ENCODE results near the gene CHERP. TPM values are rescaled to one million over a fixed set of nuclear protein-coding genes. Genes with fewer than 3 reads are reported as not detected.

Gene CHERP
- total and polyA plus RNA-seq, 8 donors, result 11.0 to 26.8 (median 17.2) TPM

DNA sequence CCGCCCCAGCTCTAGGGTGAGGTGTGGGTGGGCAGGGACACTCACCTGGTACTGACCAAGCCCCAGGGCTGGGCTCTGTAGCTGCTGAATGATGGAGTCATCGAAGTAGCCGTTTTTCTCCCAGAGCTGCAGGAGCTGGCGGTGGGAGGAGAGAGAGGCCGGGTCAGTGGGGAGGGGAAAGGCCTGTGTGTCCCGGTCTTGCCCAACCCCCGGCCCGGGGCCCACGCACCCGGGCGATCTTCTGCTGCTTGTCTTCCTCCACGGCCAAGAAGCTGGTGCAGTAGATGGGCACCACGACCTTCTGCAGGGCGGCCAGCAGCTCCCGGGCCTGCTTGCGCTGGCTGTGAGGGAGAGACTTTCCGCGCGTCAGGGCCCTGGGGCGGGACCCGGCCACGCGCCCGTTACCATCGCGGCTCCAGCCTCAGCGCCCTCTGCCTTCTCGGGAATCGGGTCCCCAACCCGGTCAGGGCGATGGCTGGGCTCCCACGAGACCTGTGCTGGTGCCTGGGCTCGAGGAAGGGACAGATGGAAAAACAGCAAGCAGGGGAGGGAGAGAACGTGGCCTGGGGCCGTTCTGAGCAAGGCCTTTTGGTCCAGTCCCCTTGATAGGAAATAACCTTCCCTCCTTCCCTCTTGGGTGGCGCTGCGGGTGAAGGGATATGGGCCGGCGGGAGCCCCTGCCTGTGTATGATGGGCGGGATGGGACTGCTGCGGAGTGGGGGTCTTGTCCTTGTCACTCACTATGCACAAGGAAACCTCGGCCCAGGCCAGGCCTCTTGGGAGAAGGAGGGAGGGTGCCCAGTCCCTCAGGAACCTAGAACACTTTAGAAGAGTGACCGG is 11.5 kb downstream of the CHERP start:
- ATAC-seq (no peak), DNase-seq (peak in 1 of 6 donors; percentile 72), FAIRE-seq (no peak)
- H3K9me3 ChIP-seq, result no peaks in the 10 kb centered on the region
- H3K4me1 ChIP-seq, result no peaks in the 10 kb centered on the region
- H3K36me3 ChIP-seq, result peaks cover 14 to 94% (median 83%) of the 10 kb centered on the region in 3 donors
- WGBS, 2 donors, result 91 to 94% methylated on average over 41 to 43 of the region's 43 CpGs
- no peak overlapping the region for H3K4me3 ChIP-seq
- TF ChIP-seq, protein P1, sequence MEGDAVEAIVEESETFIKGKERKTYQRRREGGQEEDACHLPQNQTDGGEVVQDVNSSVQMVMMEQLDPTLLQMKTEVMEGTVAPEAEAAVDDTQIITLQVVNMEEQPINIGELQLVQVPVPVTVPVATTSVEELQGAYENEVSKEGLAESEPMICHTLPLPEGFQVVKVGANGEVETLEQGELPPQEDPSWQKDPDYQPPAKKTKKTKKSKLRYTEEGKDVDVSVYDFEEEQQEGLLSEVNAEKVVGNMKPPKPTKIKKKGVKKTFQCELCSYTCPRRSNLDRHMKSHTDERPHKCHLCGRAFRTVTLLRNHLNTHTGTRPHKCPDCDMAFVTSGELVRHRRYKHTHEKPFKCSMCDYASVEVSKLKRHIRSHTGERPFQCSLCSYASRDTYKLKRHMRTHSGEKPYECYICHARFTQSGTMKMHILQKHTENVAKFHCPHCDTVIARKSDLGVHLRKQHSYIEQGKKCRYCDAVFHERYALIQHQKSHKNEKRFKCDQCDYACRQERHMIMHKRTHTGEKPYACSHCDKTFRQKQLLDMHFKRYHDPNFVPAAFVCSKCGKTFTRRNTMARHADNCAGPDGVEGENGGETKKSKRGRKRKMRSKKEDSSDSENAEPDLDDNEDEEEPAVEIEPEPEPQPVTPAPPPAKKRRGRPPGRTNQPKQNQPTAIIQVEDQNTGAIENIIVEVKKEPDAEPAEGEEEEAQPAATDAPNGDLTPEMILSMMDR (IDR thresholded peaks at IDR 0.05), result no peak
- no peak overlapping the region for H3K27ac ChIP-seq
- intact Hi-C loops (cut with DNase I), result no loop called here
- H3K27me3 ChIP-seq, result no peaks in the 10 kb centered on the region

DNA sequence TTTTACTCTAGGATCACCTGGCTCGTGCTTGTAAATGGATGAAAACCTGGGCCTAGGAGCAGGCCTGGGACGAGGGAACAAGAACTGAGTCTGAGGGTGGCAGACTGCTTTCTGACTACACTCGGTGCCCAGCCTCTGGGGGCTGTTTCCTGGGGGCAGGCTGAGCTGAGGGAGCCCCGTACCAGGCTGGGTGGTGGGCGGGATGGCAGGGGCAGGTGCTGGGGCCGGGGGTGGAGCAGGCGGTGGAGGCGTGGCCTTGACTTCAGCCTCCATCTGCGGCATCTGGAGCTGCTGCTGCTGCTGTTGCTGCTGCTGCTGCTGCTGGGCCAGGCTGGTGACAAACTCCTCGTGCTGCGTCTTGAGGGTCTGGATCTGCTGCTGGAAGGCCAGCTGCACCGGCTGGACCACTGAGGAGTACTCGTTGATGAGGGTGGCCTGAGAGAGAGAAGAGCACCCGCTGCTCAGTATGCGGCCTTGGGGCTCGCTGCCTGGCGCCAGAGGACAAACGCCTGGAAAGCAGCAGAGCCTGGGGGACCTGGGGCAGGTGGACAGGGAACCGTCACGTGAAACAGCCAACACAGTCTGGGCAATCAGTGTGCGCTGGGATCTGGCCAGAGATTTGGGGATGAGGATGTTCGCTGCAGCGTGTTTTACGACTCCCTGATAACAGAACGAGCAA is 12.6 kb downstream of the CHERP start:
- no peak overlapping the region for H3K27ac ChIP-seq
- intact Hi-C loops (cut with DNase I), result no loop called here
- no peaks in the 10 kb centered on the region for H3K4me1 ChIP-seq
- no peak overlapping the region for H3K4me3 ChIP-seq
- FAIRE-seq, result no peak
- no peaks in the 10 kb centered on the region for H3K9me3 ChIP-seq
- H3K27me3 ChIP-seq, result no peaks in the 10 kb centered on the region
- WGBS, 2 donors, result 87 to 91% methylated on average over 25 of the region's 25 CpGs
- DNase-seq, result peak in 1 of 6 donors; percentile 55
- ATAC-seq, result no peak
- TF ChIP-seq, protein P1 (IDR thresholded peaks at IDR 0.05), result no peak
- H3K36me3 ChIP-seq, result peaks cover 15 to 94% (median 88%) of the 10 kb centered on the region in 3 donors

DNA sequence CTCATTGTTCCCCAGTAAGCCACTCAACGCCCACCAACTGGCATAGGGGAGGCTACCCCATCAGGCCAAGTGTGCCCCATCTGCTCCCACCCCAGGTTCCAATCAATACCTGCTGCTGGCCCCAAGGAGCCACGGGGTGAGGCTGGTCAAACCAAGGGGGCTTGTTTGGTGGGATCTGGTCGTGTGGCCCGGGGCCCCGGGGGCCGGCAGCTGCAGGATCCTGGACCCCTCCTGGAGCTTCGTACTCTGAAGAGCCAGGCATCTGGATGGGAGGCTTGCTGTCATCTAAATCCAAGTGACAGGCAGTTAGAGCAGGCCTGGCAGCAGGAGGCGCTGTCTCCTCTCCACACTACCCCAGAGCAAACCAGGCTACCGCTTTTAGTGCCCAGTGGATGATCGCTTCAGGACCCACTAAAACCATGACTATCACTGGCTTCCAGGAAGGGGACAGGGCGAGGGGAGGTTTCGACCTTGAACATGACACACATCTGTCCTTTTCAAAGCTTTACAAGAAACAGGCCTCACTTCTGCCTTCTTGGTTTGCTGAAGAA is 14.2 kb downstream of the CHERP start:
- Histone ChIP-seq H3K36me3 (peaks cover 19 to 89% (median 89%) of the 10 kb centered on the region in 3 donors), H3K4me1 (no peaks in the 10 kb centered on the region), H3K27ac (no peak overlapping the region), H3K4me3 (no peak overlapping the region), H3K9me3 (no peaks in the 10 kb centered on the region), H3K27me3 (no peaks in the 10 kb centered on the region)
- whole genome bisulfite sequencing, 2 donors, result 85 to 89% methylated on average over 12 of the region's 12 CpGs
- no peak for DNase-seq
- peak in 3 of 4 donors; percentile 35 to 54 (median 53) for ATAC-seq
- TF ChIP-seq, protein P1 (IDR thresholded peaks at IDR 0.05), result peak in 1 of 4 donors; percentile 8
- intact Hi-C loops (cut with DNase I), result no loop called here
- FAIRE-seq, result no peak

DNA sequence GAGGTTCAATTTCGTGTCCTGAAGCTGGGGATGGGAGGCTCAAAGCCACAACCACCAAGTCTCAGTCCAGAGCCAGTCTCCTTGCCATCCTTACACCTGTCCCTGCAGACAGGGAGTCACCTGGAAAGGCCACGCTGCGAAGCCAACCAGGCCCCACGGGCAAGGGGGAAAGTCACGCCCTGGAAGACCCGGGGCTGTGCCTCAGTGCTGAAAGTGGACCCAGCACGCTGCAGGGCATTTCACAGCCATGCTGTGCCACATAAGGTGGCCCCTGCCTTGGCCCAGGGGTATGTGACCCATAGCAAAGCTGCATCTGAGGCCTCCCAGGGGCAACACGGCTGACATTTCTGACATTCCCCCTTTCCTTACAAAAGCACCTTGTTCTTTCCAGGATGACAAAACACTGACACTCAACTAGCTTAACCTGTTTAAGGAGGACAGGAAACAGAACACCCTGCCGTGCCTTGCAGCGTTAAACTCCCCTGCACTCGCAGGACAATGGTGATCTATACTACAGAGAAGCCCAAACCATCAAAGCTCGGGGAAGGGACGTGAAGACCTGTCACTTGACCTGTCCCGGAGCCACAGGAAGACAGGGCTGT is 14.8 kb downstream of the CHERP start:
- no peak for DNase-seq
- Histone ChIP-seq H3K4me3 (no peak overlapping the region), H3K36me3 (peaks cover 19 to 89% (median 89%) of the 10 kb centered on the region in 3 donors), H3K27ac (no peak overlapping the region), H3K9me3 (no peaks in the 10 kb centered on the region), H3K4me1 (no peaks in the 10 kb centered on the region), H3K27me3 (no peaks in the 10 kb centered on the region)
- WGBS, 2 donors, result 75 to 77% methylated on average over 14 of the region's 14 CpGs
- ATAC-seq, result no peak
- FAIRE-seq, result no peak
- TF ChIP-seq, protein P1 (IDR thresholded peaks at IDR 0.05), result no peak
- intact Hi-C loops (cut with DNase I), result no loop called here
